Hippocampal formation (tissue), 2 donors: ENCODE results near the gene ZFYVE16.
A peak's percentile ranks its signal among the peaks of the same experiment; 100 is the strongest.
"Not testable (repeated sequence)": the region's sequence is repeated elsewhere in the genome, so short reads cannot be mapped to it uniquely, and the experiment has no call there.

Source experiments
- DNase-seq, 2 donors: peaks; one replicate each; lab custom pipeline; 2025; lab: John Stamatoyannopoulos, UW

The ZFYVE16 gene

DNA sequence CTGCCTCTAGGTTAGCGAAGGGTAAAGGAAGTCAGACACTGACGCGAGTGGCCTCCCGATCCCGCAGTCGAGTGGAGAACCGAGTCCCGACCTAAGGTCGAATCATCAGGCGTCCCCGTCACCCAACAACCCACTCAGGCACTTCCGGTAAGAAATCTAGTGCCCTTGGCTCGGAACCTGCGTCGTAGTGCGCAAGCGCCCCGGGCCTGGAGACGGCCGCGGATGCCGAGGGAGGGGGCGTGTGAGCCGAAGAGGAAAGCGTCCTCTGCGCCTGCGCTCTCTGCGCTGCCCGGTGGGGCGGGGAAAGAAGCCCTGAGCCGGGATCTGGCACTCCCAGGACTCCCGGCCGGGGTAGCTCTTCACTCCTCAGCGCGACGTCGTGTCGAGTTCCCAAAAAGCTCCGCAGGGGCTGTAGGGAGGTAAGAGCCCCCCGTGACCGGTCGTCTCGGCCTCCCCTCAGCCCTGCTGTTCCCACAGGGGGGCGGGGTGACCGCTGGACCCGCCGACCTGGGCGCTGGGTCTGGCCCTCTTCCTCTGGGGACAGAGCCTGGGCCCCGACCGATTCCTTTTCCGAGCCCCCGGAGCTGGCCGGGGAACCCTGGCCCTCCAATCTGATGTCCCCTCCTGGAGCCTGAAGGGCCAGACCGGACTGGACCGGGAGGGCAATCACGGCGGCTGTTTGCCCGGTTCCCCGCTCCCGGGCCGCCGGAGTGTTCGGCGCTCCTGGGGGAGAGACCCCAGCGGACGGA is at the start of gene ZFYVE16:
Gene ZFYVE16 (plus strand): TSS at position 330 of the 749 bp plus-strand sequence. CDS start 26,084 bp downstream, outside the sequence.
- DNase-seq, result peak; percentile 93 to 97

DNA sequence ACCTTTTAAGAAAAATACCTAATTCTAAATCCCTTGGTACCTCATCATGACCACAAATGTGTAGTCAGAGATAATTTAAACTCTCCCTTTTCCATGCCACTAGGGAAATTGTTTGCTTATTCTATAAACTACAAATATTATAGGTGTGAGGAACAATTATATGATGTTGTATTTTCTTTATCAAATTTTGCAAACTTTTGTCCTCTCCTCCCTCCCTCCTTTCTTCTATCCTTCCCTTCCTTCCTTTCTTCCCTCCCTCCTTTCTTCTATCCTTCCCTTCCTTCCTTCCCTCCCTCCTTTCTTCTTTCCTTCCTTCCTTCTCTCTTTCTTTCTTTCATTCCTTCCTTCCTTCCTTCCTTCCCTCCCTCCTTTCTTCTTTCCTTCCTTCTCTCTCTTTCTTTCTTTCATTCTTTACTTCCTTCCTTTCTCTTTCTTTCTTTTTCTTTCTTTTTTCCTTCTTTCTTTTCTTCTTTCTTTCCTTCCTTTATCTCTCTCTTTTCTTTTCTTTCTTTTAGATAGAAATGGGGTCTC is 46.9 kb upstream of the ZFYVE16 start:
- DNase-seq, result no peak

DNA sequence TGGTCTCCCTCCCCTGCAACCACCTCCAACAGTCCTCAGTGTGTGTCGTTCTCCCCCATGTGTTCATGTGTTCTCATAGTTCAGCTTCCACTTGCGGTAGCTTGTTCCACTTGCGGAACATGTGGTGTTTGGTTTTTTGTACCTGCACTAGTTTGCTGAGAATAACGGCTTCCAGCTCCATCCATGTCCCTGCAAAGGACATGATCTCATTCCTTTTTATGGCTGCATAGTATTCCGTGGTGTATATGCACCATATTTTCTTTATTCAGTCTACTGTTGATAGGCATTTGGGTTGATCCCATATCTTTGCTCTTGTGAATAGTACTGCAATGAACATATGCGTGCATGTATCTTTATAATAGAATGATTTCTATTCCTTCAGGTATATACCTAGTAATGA is 43.0 kb upstream of the ZFYVE16 start:
- no peak for DNase-seq

DNA sequence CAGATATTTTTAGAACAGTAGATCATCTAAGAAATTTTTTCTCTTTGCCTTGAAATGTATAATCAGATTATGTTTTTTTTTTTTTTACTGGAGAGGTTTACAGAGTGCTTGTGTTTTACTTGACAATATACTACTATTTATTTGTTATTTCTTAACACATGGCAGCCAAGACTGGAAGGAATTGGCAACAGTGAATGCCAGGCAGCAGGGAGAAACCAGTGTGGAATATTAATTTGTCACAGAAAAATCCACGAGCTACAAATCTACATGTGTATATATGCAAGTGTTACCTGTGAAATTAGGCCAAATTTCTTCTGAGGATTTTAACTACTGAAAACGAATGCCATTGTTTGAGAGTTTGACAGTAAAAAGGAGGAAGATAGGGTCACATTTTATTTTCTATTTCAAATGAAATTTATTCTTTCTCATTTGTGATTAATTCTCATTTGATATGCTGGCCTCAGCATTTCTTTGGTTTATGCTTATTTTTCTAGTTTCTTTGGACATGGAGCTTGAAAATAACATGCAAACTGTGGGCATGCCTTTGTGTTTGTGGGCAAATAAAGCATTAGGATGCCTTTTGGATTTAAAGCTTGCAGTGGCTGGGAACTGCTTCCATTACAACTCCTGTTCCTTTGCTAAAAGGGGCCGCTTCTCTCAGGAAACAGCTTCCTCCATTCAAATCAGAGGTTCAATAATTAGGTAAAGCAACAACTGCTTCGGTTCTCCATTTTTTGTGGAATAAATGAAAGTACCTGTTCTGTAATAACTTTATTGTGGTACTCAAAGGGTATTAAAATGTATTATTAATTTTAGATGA is 39.0 kb upstream of the ZFYVE16 start:
- no peak for DNase-seq

DNA sequence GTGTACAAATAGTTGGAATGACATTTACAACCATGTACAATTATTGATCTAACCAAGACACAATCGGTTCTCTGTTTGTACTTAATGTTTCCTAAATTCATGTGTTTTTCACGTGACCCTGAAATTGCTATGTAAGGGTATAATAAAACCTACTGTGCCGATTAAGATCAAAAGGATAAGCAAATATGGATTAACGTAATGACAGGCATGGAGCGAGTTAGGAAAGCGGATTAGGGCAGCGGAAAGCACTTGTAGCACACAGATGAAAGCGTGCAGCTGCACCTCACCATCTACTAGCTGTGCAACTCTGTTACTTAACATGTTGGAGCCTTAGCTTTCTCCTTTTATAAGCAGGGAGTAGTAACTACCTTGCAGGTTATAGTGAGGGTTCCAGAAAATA is 38.3 kb upstream of the ZFYVE16 start:
- DNase-seq, result no peak

DNA sequence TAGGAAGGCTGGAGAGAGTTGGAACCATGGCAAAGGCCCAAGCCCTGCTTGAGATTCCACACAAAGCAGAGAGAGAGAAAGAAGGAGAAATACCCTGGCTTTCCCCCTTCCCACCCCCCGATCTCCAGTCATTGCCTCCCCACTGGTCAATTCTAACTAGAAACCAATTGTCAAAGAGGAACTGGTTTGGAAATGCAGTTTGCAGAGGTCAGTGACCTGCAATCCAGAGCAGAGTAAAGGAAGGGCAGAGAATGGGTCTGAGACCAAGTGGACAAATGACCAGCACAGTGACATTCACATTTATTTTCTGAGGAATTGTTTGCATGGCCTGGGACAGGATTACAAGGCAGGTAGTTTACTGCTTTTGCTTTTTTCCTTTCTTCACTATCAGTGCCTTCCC is 37.5 kb upstream of the ZFYVE16 start:
- no peak for DNase-seq

DNA sequence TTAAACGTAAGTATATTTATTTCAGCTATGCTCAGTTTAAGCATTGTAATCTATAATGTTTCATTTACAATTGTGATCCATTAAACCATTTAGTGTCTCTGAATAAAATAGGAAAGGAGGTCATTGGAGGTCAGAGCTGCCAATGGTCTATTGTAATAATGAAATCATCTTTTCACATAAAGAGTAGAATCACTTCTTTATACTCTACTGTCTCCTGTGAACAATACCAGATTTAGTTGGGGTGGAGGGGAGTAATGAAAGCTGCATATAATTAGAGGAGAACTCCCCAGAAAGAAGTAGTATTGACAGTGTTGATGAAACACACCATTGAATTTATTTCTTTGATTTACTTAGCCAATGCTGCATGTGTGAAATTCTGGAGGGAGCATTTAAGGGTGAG is 35.1 kb upstream of the ZFYVE16 start:
- peak in 1 of 2 donors; percentile 96 for DNase-seq

DNA sequence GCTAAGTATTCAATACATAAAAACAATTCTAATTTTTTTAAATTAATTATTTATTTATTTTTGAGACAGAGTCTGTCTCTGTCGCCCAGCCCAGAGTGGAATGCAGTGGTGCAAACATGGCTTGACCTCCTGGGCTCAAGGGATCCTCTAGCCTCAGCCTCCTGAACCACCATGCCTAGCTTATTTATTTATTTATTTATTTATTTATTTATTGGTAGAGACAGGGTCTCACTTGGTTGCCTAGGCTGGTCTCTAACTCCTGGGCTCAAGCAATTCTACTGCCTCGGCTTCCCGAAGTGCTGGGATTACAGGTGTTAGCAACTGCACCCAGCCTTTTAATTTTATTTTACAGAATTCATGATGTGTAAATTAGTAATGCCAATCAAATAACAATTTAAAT is 33.7 kb upstream of the ZFYVE16 start:
- DNase-seq, result no peak

DNA sequence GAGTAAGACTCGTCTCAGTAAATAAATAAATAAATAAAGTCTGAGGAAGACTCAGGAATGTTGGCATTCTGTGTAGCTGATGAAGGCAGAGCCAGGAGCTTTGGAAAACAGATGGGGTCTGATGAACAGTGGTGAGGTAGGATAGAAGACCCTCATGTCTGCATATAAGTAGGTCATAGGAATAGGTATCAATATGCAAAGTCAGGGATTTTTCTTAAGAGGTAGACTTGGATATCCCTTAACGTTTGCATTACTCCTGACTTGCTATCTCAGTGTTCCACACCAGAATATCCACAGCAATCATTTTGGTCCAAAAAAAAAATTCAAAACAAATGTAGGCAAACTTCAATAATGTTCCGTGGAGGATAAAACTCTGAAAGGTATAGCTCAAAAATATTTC is 31.3 kb upstream of the ZFYVE16 start:
- DNase-seq, result no peak

DNA sequence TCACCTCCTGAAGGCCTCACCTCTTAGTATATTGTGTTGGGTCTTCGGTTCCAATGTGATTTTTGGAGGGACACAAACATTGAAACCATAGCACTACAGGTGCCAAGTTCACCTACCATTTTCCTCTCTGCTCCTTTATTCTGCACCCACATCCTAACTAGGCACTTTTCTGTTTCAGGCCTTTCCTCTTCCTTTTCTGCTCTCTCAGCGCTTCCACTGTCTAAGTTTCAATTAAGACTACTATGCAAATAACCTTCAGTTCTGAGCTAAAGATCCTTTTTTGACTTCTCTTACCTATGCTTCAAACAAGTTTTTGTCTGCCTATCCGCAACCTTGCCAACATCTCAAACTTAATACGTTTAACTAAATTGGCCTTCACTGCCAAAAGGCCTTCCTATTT is 25.4 kb upstream of the ZFYVE16 start:
- no peak for DNase-seq

DNA sequence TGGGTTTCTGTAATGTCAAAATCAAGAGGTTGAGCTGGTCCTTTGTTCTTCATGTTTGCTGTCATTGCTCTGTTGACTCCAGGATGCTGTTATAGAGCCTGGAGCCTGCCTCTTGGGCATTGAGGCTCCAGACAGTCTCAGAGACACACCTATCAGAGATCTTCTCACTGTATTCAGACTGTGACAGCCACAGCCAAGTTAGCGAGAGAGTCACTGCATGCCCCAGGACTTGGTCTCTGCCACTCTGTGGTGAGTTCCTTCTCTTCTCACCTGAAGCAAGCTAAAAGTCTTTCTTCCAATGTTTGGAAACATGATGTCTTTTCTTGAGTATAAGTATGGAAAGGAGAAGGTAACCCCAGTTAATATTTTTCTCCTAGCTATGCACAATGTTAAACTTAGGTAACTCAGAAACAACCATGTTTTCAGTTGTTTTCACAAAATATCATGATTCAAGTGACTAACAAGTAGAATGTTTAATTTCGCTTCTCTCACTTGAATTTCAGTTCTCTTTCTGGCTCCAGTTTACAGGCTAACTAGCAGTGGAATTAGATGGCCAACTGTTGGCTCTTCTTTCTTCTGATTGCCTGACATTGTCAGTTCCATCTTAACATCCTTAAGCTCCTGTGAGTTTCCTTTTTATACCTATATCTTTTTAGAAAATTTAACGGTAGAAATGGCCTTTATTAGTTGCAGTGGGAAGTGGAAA is 20.6 kb upstream of the ZFYVE16 start:
- DNase-seq, result no peak

DNA sequence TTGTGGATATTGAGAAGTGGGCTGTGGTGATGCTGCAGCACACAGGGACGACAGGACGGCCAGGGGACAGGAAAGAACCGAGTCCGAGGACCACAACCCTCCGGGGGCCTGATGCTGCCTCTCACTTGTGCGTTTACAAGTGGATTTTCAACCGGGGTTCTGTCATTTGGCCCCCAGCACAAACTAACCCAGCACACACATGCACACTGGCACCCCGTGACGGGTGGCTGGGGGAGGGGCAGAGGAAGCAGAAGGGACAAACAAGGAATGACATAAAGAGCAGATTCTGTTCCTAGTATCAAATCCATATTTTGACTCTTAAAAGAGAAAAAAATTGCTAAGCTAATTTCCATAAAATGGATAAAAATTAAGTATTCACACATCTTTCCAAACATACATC is 18.3 kb upstream of the ZFYVE16 start:
- DNase-seq, result no peak

DNA sequence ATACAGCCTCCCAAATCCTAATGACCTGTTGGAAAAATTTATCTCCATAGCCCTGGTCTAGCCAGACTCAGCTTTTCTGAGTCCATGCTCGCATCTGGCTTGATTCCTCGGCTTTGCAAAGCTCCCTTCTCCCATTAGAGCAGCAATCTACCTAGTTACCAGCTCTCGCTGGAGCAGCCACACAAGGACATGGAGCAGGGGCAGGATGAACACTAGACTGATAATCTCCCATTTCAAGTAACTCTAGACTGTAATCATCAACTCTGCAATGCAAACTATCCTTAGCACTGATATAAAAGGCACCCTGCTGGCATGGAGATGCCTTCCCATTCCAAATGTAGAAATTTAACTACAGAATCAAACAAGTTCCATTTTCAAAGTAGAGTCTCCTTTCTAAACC is 17.5 kb upstream of the ZFYVE16 start:
- DNase-seq, result not testable (repeated sequence)

DNA sequence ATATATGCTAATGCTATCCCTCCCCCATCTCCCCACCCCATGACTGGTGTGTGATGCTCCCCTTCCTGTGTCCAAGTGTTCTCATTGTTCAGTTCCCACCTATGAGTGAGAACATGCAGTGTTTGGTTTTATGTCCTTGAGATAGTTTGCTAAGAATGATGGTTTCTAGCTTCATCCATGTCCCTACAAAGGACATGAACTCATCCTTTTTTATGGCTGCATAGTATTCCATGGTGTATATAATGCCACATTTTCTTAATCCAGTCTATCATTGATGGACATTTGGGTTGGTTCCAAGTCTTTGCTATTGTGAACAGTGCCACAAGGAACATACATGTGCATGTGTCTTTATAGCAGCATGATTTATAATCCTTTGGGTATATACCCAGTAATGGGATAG is 16.6 kb upstream of the ZFYVE16 start:
- not testable (repeated sequence) for DNase-seq

DNA sequence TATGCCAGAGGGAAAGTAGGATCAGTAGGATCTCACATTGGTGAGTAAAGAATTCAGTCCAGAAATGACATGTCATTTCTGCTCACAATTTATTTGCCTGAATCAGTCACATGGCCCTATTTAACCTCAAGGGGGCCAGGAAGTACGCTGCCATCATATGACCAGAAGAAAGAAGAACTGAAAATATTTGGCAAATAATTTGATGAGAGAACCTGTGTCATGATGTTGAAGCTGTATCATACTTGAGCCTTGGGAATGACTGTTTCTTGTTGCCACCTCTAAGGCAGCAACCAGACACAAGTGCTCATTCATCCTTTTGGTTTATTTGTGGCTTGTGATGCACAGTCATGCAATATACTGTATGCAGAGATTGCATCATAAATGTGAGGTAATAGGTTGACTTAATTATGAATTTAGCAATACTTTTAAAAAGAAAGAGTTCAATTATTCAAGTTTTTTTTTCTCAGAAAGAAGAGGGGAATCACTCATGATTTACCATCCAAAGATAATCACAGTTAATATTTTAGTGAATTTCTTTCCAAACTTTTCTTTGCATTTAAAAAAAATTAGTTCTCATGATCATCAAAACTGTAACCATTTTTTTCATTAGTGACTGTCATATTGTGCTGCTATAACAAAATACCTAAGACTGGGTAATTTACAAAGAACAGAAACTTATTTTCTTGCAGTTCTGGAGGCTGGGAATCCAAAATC is 8.2 kb upstream of the ZFYVE16 start:
- no peak for DNase-seq

DNA sequence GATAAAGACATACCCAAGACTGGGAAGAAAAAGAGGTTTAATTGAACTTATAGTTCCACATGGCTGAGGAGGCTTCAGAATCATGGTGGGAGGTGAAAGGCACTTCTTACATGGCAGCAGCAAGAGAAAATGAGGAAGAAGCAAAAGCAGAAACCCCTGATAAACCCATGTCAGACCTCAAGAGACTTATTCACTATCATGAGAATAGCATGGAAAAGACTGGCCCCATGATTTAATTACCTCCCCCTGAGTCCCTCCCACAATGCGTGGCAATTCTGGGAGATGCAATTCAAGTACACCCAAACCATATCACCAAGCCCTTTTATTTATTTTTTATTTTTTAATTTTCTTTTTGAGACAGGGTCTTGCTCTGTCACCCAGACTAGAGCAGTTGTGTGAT is 7.5 kb upstream of the ZFYVE16 start:
- DNase-seq, result not testable (repeated sequence)

DNA sequence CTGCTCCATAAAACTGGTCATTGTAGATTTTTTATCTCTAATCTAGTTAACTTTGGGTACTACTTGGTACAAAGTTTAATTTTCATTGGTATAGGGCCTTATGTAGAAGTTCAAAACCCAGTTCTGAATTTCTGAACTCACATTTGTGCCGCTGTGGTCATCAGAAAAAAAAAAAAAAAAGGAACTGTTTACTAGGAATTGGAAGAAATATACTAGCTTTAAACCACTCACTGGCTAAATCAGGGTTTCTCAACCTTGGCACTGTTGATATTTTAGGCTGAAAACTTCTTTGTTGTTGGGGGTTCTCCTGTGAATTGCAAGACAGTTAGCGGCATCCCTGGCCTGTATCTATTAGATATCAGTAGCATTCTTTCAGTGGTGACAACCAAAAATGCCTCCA is 4.1 kb upstream of the ZFYVE16 start:
- no peak for DNase-seq

DNA sequence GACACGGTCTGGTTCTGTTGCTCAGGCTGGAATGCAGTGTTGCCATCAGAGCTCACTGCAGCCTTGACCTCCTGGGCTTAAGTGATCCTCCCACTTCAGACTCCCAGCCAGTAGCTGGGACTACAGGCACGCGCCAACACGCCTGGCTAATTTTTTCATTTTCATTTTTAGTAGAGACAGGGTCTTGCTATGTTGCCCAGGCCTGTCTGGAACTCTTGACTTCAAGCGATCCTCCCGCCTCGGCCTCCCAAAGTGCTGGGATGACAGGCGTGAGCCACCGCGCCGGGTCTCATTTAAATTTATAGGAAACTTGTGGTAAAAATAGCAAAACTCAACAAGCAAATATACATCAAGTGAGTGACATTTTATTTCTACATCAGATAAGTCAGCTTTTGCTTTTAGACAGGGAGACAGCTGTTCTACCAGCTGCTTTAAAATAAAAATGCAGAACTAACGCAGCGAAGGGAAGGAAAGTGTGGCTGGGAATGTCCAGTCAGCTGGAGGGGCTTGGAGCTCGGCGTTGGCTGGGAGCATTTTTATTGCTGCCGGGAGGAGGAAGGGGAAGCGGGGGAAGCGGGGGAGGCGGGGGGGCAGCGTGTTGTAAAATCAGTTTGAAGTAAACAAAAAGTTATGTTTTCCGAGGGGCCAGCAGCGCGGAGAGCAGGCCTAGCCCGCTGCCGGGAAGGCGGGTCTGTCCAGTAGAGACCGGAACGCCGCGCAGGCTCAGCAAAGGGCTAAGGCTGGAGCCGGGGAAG is 707 bp upstream of the ZFYVE16 start:
- peak in 1 of 2 donors; percentile 93 for DNase-seq

DNA sequence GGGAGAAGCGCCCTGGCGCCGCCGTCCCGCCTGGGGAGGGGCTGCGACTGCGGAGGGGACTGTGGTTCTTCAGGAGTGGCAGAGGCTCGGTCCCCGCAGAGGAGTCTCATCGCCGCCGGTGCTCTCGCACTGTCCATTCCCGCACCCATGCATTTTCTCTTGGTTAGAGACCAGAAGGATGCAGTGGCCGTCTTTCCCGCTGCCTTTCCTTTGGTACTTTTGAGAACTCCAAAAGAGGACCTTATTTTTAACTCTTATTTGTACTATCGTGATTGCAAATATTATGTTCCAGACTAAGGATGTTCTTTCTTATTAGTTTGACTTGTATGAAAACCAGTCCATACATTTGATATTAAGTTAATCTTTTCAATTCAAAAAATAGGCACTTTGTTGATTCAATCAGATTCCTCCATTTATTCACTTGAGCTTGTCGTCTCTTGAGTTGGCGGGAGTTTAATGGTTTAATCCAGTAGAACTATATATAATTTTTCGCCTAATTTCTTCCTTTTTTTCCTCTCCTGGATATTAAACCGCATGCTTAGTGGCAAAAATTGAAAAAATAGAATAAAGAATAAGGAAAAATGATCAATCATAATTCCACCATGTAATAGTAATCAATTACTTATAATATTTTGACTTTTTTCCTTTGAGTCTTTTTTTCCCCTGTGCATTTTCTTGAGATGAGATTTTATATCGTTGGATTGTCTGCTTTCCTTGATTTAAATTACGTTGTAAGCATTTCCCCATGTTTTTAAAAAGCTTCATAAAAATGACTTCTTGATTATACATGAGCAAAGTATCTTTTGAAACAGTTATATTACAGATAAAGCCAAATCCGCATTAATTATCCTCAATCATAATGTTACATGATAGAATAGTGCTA is 861 bp downstream of the ZFYVE16 start:
- peak in 1 of 2 donors; percentile 56 for DNase-seq
